ES-I3 (cell line): ENCODE results near the gene SLC43A1.
A peak's percentile ranks its signal among the peaks of the same experiment; 100 is the strongest.

Experiments
- H3K36me3 ChIP-seq: 2 replicates; pipeline ENCODE4 v1.6.1; 2013; ENCODE audit warnings: mild to moderate bottlenecking, low read length, control low read depth, moderate library complexity; ENCODE audit not compliant: insufficient read depth
- H3K4me1 ChIP-seq: 2 replicates; pipeline ENCODE4 v1.6.1; 2013; ENCODE audit warnings: mild to moderate bottlenecking, control low read depth, low read length; ENCODE audit not compliant: insufficient read depth
- H3K9ac ChIP-seq: 2 replicates; pipeline ENCODE4 v1.6.1; 2013; ENCODE audit warnings: low read depth, mild to moderate bottlenecking, low read length, moderate library complexity
- H3K9me3 ChIP-seq: 2 replicates; pipeline ENCODE4 v1.6.1; 2013; ENCODE audit warnings: mild to moderate bottlenecking, low read length, moderate library complexity; ENCODE audit not compliant: control insufficient read depth, insufficient read depth

SLC43A1 gene

DNA sequence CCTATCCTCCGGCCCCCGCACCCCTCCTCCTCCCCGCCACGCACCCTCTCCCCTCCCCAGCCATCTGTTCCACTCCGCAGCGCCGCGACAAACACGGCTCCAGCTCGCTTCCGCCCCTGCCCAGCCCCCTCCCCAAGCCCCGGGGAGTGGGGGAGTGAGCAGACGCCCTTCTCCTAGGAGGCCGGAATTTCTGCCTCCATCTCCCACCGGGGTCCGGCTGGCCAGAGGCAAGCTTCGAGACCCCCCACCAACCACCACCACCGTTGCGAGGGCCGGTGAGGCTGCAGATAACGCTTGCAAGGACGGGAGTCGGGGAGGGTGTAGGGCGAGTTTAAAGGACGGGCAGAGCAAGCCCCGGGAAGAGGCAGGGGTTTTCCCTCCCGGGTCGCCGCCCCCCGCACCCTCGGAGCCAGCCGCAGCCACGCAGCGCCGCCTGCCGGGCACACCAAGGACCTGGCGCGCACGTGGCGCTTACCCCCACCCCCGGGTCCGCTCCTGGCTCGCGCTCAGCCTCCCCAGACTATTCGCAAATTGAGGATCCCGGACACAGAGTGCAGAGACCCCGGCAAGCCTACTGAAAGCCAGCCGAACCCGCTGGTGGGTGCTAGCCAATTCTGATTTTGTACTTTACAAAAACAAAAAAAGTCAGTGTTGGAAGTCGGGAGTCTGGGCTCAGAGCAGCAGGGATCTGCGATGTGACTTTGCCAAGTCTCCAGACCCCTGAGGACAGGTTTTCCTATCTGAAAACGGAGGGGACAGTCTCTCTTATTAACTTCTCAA lies 32.5 kb downstream of the SLC43A1 start:
- H3K9ac ChIP-seq: peak overlapping the region; percentile 67

DNA sequence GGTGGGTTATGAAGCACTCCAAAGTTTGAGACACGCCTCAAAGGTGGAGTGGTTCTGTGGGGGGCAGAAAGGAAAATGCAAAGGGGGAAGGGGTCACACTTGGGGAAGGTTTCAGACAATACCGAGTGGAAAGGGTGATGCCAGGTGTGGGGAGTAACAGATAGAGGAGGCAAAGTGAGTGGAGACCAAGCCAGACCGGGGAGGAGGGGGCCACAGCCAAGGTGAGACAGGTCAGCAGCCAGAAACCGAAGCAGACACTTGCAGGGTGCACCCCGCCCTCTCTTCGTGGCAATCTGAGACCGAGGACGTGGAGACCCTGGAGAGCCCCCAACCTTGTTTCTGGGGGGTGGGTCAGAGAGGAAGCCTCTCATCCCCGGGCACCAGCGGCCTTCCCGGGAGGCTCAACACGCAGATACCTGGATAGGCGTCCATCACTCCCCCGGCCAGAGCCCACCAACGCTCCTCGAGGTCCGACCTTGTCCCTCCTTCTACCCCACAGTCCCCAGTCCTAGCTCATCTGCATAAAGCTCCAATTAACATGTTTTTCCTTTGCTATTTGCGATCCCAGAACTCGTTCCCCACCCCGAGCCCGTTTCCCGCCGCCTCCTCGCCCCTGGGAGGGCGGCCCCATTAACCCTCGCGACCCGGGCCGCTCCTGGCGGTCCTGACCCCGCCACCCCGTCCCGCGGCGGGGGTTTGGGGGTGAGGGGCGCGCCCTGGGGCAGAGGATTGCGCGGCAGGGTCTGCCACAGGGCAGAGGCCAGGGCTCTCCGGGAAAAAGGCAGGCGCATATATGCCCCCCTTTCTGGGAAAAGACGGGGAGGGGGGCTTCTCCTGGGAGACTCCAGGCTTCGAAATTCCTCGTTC lies 33.4 kb downstream of the SLC43A1 start:
- H3K36me3 ChIP-seq: no peaks in the 10 kb centered on the region
- peaks cover 16% of the 10 kb centered on the region for H3K4me1 ChIP-seq
- peak overlapping the region; percentile 67 for H3K9ac ChIP-seq
- no peaks in the 10 kb centered on the region for H3K9me3 ChIP-seq

More for the DNA sequence above, 32.5 kb downstream of the SLC43A1 start:
- no peaks in the 10 kb centered on the region for H3K9me3 ChIP-seq
- H3K4me1 ChIP-seq: peaks cover 16% of the 10 kb centered on the region
- no peaks in the 10 kb centered on the region for H3K36me3 ChIP-seq

DNA sequence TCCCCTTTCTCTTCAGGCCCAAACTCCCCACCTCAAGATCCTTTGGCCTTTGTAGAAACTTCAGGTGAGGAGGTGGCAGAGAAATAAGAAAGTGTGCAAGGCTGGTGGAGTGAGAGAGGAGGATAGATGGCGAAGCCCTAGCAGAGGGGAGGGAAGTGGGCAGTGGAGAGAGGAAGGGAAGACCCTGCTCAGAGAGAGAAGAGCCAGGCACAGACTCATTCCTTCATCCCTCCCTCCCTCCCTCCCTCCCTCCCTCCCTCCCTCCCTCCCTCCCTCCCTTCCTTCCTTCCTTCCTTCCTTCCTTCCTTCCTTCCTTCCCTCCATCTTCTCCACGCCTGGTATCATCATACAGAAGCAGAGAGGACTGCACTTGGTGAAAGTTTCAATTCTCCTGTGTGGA lies 34.2 kb downstream of the SLC43A1 start:
- H3K4me1 ChIP-seq: peaks cover 16% of the 10 kb centered on the region
- H3K9me3 ChIP-seq: no peaks in the 10 kb centered on the region
- no peaks in the 10 kb centered on the region for H3K36me3 ChIP-seq
- no peak overlapping the region for H3K9ac ChIP-seq

DNA sequence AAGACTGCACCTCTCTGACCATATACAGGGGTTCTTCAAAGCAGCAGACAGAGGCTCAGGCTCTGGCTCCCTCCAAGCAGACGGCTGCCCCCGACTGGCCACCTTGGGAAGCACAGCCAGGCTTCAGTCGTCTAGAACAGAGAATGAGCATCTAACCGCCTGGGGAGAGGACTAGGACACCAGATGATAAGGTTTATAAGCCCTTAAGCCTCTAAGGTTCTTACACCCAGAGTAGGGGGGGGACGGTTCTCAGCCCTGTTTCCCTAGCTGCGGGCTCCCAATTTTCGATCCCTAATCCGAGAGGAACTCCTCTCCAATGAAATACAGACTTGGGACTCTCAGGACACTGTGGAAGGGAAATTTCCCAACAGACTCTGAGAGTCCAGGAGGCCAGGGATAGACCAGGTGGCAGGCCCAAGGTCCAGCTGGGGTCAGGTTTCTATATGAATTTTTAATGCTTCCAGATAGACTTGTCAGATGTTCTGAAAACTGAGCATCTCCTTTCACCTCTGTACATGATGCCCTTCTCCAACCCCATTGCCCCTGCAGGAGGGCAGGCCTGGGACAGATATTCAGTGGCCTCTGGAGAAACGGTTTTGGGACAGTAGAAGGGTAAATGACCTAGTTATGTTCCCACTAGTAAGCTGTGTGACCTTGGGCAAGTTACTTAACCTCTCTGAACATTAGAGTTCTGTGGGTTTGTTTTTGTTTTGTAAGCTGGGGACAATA lies 34.9 kb downstream of the SLC43A1 start:
- H3K36me3 ChIP-seq: no peaks in the 10 kb centered on the region
- no peaks in the 10 kb centered on the region for H3K9me3 ChIP-seq
- peaks cover 19% of the 10 kb centered on the region for H3K4me1 ChIP-seq
- no peak overlapping the region for H3K9ac ChIP-seq

DNA sequence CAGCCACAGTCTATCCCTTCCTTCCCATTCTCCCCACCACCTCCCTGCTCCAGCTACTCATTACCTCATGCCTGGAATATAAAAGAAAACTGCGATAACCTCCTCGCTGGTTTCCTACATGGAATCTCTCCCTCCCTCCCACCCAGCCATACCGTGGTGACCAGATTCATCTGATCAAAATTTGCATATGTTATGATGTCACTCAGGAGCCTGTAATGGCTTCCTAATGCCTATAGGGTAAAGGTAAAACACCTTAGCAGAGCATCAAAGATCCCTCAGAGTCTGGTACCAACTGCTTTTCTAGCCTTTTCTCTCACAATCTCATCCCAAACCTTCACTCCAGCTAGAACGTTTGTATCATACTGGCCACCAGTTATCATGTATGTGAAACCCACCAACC lies 35.6 kb downstream of the SLC43A1 start:
- Histone ChIP-seq H3K36me3 (no peaks in the 10 kb centered on the region), H3K9me3 (no peaks in the 10 kb centered on the region), H3K4me1 (peaks cover 21% of the 10 kb centered on the region), H3K9ac (no peak overlapping the region)

DNA sequence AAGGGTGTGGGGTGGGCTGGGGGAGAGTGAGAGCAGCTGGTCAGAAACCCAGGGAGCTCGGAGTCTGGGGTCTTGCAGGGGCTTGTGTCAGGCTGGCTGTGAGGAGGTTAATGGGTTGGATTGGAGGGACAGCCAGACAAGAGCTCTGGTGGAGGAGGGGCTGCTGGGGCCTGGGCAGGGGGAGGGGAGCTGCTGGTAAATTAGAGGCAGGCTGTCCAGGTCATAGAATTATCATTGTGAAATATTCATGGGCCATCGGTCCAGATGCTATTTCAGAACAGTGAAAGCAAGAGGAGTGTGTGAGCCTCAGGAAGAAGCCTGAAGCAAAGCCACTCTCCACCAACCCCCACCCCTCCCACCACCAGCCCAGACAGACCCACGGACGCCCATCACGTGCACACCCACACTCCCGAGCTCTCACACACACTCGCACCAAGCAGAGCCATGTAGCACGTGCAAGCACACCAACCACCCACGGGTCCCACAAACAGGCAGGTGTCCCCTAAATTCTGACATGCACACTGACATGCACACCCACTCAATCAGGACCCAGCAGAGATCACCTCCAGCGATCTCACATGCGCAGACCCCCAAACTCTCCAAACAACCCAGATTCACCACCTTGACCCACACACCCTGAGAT lies 36.4 kb downstream of the SLC43A1 start:
- Histone ChIP-seq H3K36me3 (no peaks in the 10 kb centered on the region), H3K9me3 (no peaks in the 10 kb centered on the region), H3K9ac (no peak overlapping the region), H3K4me1 (peaks cover 25% of the 10 kb centered on the region)

DNA sequence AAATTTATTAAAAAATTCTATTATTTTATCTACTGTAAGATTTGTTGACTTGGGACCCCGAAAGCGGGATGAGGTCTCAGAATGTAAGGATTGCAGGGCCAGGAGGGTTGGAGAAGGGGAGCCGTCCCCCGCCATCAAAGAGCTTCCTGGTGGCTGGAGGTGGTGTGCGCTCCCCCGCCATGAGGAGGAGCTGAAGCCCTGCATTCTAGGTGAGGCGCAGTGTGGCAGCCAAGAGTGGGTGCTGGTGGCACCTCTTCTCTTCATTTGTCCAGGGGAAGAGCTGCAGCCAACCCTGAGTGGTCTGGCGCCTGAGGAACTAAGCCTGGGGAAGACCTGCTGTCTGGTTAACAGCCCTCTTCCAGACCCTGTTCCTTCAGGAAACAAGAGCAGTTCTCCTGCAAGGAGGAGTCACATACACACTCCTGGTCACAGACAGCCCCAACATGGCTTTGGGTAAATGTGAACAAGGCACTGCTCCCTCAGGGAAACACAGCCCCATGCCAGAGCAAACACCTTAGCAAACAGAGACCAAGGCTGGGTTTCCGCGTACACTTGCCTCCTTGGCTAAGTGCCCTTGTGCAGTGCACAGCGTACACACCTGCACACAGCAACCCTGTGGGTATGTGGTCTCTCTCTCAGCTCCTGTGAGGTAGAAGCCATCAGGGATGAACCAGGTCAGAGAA lies 37.9 kb downstream of the SLC43A1 start:
- Histone ChIP-seq H3K9ac (no peak overlapping the region), H3K36me3 (no peaks in the 10 kb centered on the region), H3K4me1 (peaks cover 26% of the 10 kb centered on the region), H3K9me3 (no peaks in the 10 kb centered on the region)

DNA sequence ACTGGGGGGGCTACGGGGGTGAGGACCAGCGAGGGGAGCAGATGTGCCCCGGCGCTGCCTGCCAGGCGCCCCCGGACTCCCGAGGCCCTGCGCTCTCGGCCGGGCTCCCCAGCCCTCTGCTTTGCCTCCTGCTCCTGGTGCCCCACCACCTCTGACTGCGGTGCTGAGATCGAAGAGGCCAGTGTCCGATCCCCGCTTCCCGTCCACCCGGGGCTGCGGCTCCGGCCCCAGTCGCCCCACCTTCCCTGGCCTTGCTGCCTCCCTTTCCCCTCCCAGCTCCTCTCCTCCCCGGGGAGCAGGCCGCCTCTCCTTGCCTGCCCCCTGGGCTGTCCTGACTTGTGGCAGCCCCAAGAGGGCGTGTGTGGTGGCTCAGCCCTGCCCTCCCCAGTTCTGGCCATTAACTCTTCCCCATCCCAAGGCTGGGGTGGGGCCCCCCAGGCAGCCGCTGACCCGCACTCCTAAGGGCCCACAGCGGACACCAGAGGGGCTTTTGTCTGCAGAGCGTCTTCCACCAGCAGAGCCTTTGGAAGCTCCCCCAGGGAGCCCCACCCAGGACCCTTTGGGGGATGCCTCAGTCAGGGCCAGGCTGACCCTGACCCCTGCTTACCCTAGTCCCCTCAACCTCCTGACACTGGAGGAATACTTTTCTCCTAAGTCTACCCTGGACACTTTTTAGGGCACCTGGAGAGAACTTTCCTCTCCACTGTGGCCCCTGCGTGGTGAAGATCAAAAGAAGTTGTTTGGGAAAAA lies 38.6 kb downstream of the SLC43A1 start:
- peak overlapping the region; percentile 60 for H3K9ac ChIP-seq

DNA sequence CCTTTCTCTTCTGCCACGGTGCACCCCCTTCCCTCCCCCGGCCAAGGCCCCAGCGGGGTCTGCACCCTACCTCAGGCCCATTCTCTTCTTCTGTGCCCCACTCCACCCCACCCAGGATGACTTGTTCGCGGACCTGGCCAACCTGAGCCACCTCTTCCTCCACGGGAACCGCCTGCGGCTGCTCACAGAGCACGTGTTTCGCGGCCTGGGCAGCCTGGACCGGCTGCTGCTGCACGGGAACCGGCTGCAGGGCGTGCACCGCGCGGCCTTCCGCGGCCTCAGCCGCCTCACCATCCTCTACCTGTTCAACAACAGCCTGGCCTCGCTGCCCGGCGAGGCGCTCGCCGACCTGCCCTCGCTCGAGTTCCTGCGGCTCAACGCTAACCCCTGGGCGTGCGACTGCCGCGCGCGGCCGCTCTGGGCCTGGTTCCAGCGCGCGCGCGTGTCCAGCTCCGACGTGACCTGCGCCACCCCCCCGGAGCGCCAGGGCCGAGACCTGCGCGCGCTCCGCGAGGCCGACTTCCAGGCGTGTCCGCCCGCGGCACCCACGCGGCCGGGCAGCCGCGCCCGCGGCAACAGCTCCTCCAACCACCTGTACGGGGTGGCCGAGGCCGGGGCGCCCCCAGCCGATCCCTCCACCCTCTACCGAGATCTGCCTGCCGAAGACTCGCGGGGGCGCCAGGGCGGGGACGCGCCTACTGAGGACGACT lies 39.3 kb downstream of the SLC43A1 start:
- peak overlapping the region; percentile 60 for H3K9ac ChIP-seq
- peaks cover 22% of the 10 kb centered on the region for H3K4me1 ChIP-seq

More for the DNA sequence above, 38.6 kb downstream of the SLC43A1 start:
- Histone ChIP-seq H3K9me3 (no peaks in the 10 kb centered on the region), H3K36me3 (no peaks in the 10 kb centered on the region), H3K4me1 (peaks cover 26% of the 10 kb centered on the region)

DNA sequence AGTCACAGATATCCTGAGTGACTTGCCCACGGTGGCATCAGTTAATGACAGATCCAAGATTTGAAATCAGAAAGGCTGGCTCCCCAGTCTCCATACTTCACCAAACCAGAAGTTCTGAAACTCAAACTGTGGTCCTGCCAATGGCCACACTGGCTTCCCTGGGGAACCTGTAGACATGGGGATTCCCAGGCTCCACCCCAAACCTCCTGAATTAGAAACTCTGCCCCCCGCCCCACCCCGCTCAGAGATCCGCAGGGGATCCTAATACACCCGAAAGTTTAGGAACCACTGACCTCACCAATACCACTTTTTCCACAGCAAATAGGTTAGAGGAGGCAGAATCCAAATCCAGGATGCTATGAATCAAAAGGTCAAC lies 39.8 kb downstream of the SLC43A1 start:
- Histone ChIP-seq H3K9me3 (no peaks in the 10 kb centered on the region), H3K4me1 (peaks cover 20% of the 10 kb centered on the region), H3K9ac (no peak overlapping the region; the same call in 1 of the 2 replicates), H3K36me3 (no peaks in the 10 kb centered on the region)

More for the DNA sequence above, 39.3 kb downstream of the SLC43A1 start:
- Histone ChIP-seq H3K36me3 (no peaks in the 10 kb centered on the region), H3K9me3 (no peaks in the 10 kb centered on the region)

DNA sequence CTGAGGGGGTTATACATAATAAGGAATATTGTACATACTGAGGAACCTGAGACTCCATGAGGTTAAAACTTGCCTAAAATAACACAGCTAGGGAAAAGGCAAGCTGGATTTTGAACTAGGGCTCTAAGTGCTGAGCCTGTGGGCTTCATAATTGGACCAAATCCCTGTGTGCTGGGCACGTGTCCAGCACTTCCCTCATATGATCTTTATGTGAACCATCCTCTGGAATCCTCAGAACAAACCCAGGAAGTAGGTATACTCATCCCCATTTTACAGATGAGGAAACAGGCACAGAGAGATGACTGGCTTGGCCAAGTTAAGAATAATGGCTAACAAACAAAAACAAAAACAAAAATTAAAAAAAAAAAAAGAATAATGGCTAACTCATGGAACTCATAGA lies 40.3 kb downstream of the SLC43A1 start:
- H3K9me3 ChIP-seq: no peaks in the 10 kb centered on the region
- no peaks in the 10 kb centered on the region for H3K36me3 ChIP-seq
- no peak overlapping the region for H3K9ac ChIP-seq
- peaks cover 19% of the 10 kb centered on the region for H3K4me1 ChIP-seq

DNA sequence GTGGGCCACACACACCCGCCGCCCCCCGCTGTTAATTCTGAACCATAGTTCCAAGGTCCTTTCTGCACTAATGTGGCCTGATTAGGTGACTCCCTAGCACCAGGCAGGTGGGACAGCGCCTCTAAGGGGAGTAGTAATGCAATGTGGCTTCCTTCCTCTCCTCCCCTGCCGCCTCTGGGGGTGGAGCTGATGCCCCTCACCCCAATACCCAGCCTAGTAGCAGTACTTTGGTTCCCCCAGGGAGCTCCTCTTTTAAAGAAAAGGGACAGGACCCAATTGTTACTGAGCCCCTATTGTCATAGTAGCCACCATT lies 40.7 kb downstream of the SLC43A1 start:
- Histone ChIP-seq H3K4me1 (peaks cover 15% of the 10 kb centered on the region), H3K9ac (no peak overlapping the region), H3K36me3 (no peaks in the 10 kb centered on the region), H3K9me3 (no peaks in the 10 kb centered on the region)
